Lower leg skin (tissue), 4 donors: Measurements from ENCODE around the gene GPRC5C. TPM values are rescaled to one million over a fixed set of nuclear protein-coding genes. Genes with fewer than 3 reads are reported as not detected.
"Not testable (repeated sequence)": the region's sequence is repeated elsewhere in the genome, so short reads cannot be mapped to it uniquely, and the experiment has no call there.

Experiments used
- DNase-seq, 2 donors: peaks; one replicate each; pipeline ENCODE4 v3.0.0-alpha.2; 2019; ENCODE audit warnings: low spot score in 2 of 2
- H3K4me3 ChIP-seq: fragments of 200-600 bp; sonication (generic); 2 replicates; pipeline ENCODE4 v1.5.1; 2017; ENCODE audit warnings: mild to moderate bottlenecking, low read depth; ENCODE audit not compliant: poor library complexity, severe bottlenecking
- POLR2A ChIP-seq, 2 donors: fragments of 450-650 bp; IDR thresholded peaks; one replicate each; pipeline ENCODE4 v1.6.1; 2016 to 2017; ENCODE audit warnings: antibody characterized with exemption in 2 of 2, mild to moderate bottlenecking in 1 of 2, moderate library complexity in 1 of 2
- WGBS, 2 donors: methylation state at CpG; one replicate each; pipeline ENCODE4 v1.1.5; 2018; 5-methylcytosine and 5-hydroxymethylcytosine counted together
- intact Hi-C: fragments of 100-400 bp; cut with DNase I; formaldehyde crosslinking; loops from one replicate; pipeline ENCODE4 v1.15.0; 2023; ENCODE audit warnings: low total_unique reads
- total RNA-seq, 4 donors: library from RNA; depleted of rRNA; stranded (reverse); fragments of >200 nt; gene quantifications; one replicate each; pipeline ENCODE4 v1.1.0, GENCODE V29; 2016
- TF ChIP-seq, protein P1 (sequence below), 3 donors: fragments of 450-650 bp; IDR thresholded peaks; one replicate each; pipeline ENCODE4 v1.5.1; 2016; ENCODE audit warnings: antibody characterized with exemption in 3 of 3, mild to moderate bottlenecking in 3 of 3, moderate library complexity in 2 of 3

Gene GPRC5C
- total RNA-seq, 4 donors from 2014 or later, result 80.3 to 147 (median 99.1) TPM

DNA sequence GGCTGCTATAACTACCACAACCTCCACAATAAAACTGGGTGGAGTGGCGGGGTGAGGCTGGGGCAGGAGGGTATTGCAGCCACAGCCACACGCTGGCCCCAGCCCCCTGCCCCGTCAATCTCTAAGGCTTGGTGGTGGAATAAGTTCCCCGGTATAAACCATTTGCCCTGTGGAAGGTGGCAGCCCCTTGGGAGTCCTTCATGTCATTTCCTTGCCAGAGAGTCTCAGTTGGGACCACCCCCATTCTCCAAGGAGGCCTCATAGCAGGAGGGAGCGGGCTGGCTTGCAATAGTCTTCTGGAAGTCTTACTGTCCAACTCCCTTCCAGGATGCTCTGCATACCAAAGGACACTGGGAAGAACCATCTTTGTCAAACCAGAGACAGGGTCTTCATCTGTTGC is 54.0 kb downstream of the GPRC5C start:
- WGBS, 2 donors, result 83 to 93% methylated on average over 5 of the region's 5 CpGs
- TF ChIP-seq POLR2A (IDR thresholded peaks at IDR 0.05), result no peak
- TF ChIP-seq, protein P1, sequence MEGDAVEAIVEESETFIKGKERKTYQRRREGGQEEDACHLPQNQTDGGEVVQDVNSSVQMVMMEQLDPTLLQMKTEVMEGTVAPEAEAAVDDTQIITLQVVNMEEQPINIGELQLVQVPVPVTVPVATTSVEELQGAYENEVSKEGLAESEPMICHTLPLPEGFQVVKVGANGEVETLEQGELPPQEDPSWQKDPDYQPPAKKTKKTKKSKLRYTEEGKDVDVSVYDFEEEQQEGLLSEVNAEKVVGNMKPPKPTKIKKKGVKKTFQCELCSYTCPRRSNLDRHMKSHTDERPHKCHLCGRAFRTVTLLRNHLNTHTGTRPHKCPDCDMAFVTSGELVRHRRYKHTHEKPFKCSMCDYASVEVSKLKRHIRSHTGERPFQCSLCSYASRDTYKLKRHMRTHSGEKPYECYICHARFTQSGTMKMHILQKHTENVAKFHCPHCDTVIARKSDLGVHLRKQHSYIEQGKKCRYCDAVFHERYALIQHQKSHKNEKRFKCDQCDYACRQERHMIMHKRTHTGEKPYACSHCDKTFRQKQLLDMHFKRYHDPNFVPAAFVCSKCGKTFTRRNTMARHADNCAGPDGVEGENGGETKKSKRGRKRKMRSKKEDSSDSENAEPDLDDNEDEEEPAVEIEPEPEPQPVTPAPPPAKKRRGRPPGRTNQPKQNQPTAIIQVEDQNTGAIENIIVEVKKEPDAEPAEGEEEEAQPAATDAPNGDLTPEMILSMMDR (IDR thresholded peaks at IDR 0.05), result no peak
- intact Hi-C loops, result no loop called here
- peak in 1 of 2 donors; percentile 48 for DNase-seq
- H3K4me3 ChIP-seq, result no peak overlapping the region

- peak in 1 of 2 donors; percentile 46 for DNase-seq
- intact Hi-C loops, H3K4me3 ChIP-seq: not testable (repeated sequence)
- WGBS, 2 donors, result 89 to 91% methylated on average over 4 of the region's 4 CpGs
Observed at GRCh38 chr17:74488276-74488675, 56.4 kb downstream of the GPRC5C start.

GRCh38 chr17:74490716-74491115 is 58.8 kb downstream of the GPRC5C start:
- DNase-seq, result peak in 1 of 2 donors; percentile 71
- H3K4me3 ChIP-seq, result no peak overlapping the region
- intact Hi-C loops, result no loop called here
- TF ChIP-seq, protein P1 (IDR thresholded peaks at IDR 0.05), result no peak
- TF ChIP-seq POLR2A (IDR thresholded peaks at IDR 0.05), result no peak
- WGBS, 2 donors, result 79 to 91% methylated on average over 9 of the region's 9 CpGs

- intact Hi-C loops, result no loop called here
- 77 to 84% methylated on average over 7 of the region's 7 CpGs for WGBS, 2 donors
- no peak overlapping the region for H3K4me3 ChIP-seq
- no peak for TF ChIP-seq POLR2A (IDR thresholded peaks at IDR 0.05)
- TF ChIP-seq, protein P1 (IDR thresholded peaks at IDR 0.05), result no peak
- peak in 1 of 2 donors; percentile 60 for DNase-seq
Observed at GRCh38 chr17:74491626-74492025, 59.7 kb downstream of the GPRC5C start.

DNA sequence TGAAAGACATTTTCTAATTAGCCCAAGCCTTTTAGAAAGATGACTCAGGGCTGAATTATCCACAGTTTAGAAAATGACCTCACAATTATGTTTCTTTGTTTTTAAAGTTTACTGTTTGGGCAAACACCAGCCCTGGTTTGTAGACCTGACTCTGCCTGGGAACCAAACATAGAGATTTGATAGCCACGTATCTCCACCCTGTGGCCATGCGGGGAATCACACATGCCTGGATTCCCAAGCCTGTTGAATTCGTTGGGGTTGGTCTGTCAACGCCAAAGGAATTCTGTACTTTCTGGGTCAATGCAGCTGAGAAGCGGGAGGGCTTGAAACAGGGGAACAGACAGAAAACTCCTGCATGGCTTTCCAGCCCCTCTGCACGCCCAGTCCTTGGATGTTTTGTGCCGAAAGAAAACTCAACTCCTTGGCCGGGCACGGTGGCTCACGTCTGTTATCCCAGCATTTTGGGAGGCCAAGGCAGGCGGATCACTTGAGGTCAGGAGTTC is 61.5 kb downstream of the GPRC5C start:
- TF ChIP-seq POLR2A (IDR thresholded peaks at IDR 0.05), result no peak
- TF ChIP-seq, protein P1 (IDR thresholded peaks at IDR 0.05), result peak in 2 of 3 donors; percentile 15 to 53
- intact Hi-C loops, result no loop called here
- peak; percentile 48 to 89 for DNase-seq
- H3K4me3 ChIP-seq, result no peak overlapping the region
- 37 to 43% methylated on average over 10 to 11 of the region's 11 CpGs for WGBS, 2 donors

Other genes starting within 250 kb of the GPRC5C start
- gene RPL38, start 228.4 kb upstream of the GPRC5C start, total RNA-seq, result 1,000 to 10,000 TPM in 2 of 4 donors, 100 to 1,000 TPM in 2; 618 to 1,333 (median 950) TPM
- 10 to 100 TPM in 2 of 4 donors, 1 to 10 TPM in 2; 4.3 to 12.7 (median 8.6) TPM for gene TTYH2, start 218.5 kb upstream of the GPRC5C start, total RNA-seq
- under 1 TPM in 1 of 4 donors, not detected in 3; 0.57 TPM for gene DNAI2, start 157.9 kb upstream of the GPRC5C start, total RNA-seq
- under 1 TPM in 3 of 4 donors, not detected in 1; 0.65 to 0.91 (median 0.68) TPM for gene KIF19, start 105.9 kb upstream of the GPRC5C start, total RNA-seq
- gene BTBD17, start 70.2 kb upstream of the GPRC5C start, total RNA-seq, result under 1 TPM in 1 of 4 donors, not detected in 3; 0.22 TPM
- gene GPR142, start 64.6 kb upstream of the GPRC5C start, total RNA-seq, result not detected
- gene CD300A, start 34.5 kb downstream of the GPRC5C start, total RNA-seq, result 10 to 100 TPM in 2 of 4 donors, 1 to 10 TPM in 2; 5.5 to 13.0 (median 8.7) TPM
- gene CD300LB, start 99.4 kb downstream of the GPRC5C start, total RNA-seq, result 1 to 10 TPM in 1 of 4 donors, under 1 TPM in 2, not detected in 1; 0.12 to 1.3 (median 0.55) TPM
- 1 to 10 TPM in 2 of 4 donors, under 1 TPM in 2; 0.15 to 1.5 (median 0.75) TPM for gene CD300C, start 114.0 kb downstream of the GPRC5C start, total RNA-seq
- not detected for gene CD300H, start 135.4 kb downstream of the GPRC5C start, total RNA-seq
- gene CD300LD, start 160.2 kb downstream of the GPRC5C start, total RNA-seq, result not detected
- gene CD300E, start 191.7 kb downstream of the GPRC5C start, total RNA-seq, result under 1 TPM in 2 of 4 donors, not detected in 2; 0.37 to 0.45 TPM